Activated CD8-positive, alpha-beta T cell treated with anti-CD3 and anti-CD28 coated beads for 36 hours (primary cell): ENCODE results near the gene TNIK. TPM values are rescaled to one million over a fixed set of nuclear protein-coding genes. Genes with fewer than 3 reads are reported as not detected.
A peak's percentile ranks its signal among the peaks of the same experiment; 100 is the strongest.

Experiments
- ATAC-seq: fragments of 200-7000 bp; cut with Tn5 transposase; one replicate; pipeline ENCODE4 v1.10.0; 2021; ENCODE audit warnings: mild to moderate bottlenecking, moderate library complexity
- CTCF ChIA-PET: fragments of 350-600 bp; sonication (Branson Sonifier 250); formaldehyde crosslinking; loops from one replicate; lab custom pipeline; 2021; ENCODE audit warnings: antibody characterized with exemption; lab: Charles Lee
- POLR2A ChIA-PET: fragments of 350-600 bp; sonication (Branson Sonifier 250); formaldehyde crosslinking; loops from one replicate; lab custom pipeline; 2021; ENCODE audit warnings: antibody characterized with exemption; lab: Charles Lee
- DNase-seq: peaks from one replicate; pipeline ENCODE4 v3.0.0-alpha.2; 2020
- H3K27ac Mint-ChIP-seq: one replicate; pipeline ENCODE4 v1.8.0; 2021; ENCODE audit warnings: mild to moderate bottlenecking, mixed read lengths
- H3K27me3 Mint-ChIP-seq: one replicate; pipeline ENCODE4 v1.8.0; 2021; ENCODE audit warnings: mixed read lengths
- H3K36me3 Mint-ChIP-seq: one replicate; pipeline ENCODE4 v1.8.0; 2021; ENCODE audit warnings: low read depth, mixed read lengths
- H3K4me1 Mint-ChIP-seq: one replicate; pipeline ENCODE4 v1.8.0; 2021; ENCODE audit warnings: low read depth, mixed read lengths
- H3K4me3 Mint-ChIP-seq: one replicate; pipeline ENCODE4 v1.8.0; 2021; ENCODE audit warnings: mild to moderate bottlenecking, moderate library complexity, mixed read lengths
- H3K9me3 Mint-ChIP-seq: one replicate; pipeline ENCODE4 v1.8.0; 2021; ENCODE audit warnings: mixed read lengths
- intact Hi-C: fragments of 100-400 bp; cut with micrococcal nuclease; formaldehyde crosslinking; loops from one replicate; pipeline ENCODE4 v1.10.0; 2022
- total RNA-seq, 2 experiments: library from RNA; stranded (reverse); gene quantifications; one replicate each; pipeline ENCODE4 v1.2.3, GENCODE V29; 2021
- TF ChIP-seq, protein P1 (sequence below): fragments of 200-600 bp; IDR thresholded peaks from one replicate; pipeline ENCODE4 v1.8.0; 2022; ENCODE audit warnings: antibody characterized with exemption, mild to moderate bottlenecking

TNIK gene
- total RNA-seq, 2 experiments from 2014 or later, result 25.1 to 28.8 TPM

DNA sequence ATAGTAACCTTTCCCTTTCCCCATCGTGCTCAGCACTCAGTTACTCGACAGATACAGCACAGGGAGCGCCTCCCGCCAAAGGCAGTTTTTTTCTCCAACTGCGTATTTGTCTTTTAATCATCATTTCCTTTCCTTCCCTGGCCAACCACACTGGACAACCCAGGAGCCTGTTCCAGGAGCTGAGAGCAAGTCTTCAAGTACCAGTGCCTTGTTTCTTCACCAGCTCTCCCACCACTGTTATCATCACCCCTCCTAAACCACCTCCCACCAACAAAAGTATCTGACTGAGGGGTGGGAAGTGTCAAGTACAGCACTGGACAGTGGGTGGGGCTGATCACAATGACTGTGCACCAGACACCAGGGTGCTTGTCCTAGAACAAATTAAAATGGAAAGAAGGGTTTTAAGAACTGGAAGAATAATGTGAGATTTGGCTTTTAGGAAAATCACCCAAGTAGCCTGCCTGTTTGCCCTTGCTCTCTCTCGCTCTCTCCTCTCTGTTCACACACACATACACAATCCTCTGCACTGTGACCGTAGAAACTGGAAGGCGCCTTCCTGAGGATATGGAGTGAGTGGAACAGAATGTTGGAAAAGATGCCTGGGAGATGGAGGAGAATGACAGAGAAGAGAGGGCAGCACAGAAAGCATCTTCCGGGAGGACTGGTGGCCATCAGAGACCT lies 126.3 kb downstream of the TNIK start:
- no peak overlapping the region for H3K4me3 Mint-ChIP-seq
- ATAC-seq, result no peak
- TF ChIP-seq, protein P1, sequence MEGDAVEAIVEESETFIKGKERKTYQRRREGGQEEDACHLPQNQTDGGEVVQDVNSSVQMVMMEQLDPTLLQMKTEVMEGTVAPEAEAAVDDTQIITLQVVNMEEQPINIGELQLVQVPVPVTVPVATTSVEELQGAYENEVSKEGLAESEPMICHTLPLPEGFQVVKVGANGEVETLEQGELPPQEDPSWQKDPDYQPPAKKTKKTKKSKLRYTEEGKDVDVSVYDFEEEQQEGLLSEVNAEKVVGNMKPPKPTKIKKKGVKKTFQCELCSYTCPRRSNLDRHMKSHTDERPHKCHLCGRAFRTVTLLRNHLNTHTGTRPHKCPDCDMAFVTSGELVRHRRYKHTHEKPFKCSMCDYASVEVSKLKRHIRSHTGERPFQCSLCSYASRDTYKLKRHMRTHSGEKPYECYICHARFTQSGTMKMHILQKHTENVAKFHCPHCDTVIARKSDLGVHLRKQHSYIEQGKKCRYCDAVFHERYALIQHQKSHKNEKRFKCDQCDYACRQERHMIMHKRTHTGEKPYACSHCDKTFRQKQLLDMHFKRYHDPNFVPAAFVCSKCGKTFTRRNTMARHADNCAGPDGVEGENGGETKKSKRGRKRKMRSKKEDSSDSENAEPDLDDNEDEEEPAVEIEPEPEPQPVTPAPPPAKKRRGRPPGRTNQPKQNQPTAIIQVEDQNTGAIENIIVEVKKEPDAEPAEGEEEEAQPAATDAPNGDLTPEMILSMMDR, result no peak
- intact Hi-C loops, result no loop called here
- H3K36me3 Mint-ChIP-seq, result peaks cover 3% of the 10 kb centered on the region
- POLR2A ChIA-PET, result no interaction called here
- H3K4me1 Mint-ChIP-seq, result peaks cover 55% of the 10 kb centered on the region
- CTCF ChIA-PET, result interaction anchor here (1.2 kb wide), 1 partner anchor 127 kb away, joined by 3 read pairs; no protein-coding TSS in a partner anchor
- H3K27me3 Mint-ChIP-seq, result no peaks in the 10 kb centered on the region
- no peaks in the 10 kb centered on the region for H3K9me3 Mint-ChIP-seq
- no peak for DNase-seq
- no peak overlapping the region for H3K27ac Mint-ChIP-seq

GRCh38 chr3:171330938-171331337 lies 129.3 kb downstream of the TNIK start:
- H3K4me1 Mint-ChIP-seq, result peaks cover 57% of the 10 kb centered on the region
- POLR2A ChIA-PET, result interaction anchor here (1.3 kb wide), 1 partner anchor 13 kb away, joined by 3 read pairs; no protein-coding TSS in a partner anchor

GRCh38 chr3:171329746-171330145 lies 130.5 kb downstream of the TNIK start:
- ATAC-seq, result no peak
- no peak for DNase-seq
- TF ChIP-seq, protein P1, result no peak
- intact Hi-C loops, result no loop called here
- H3K27ac Mint-ChIP-seq, result no peak overlapping the region
- H3K36me3 Mint-ChIP-seq, result no peaks in the 10 kb centered on the region
- ChIA-PET CTCF (interaction anchor here (0.9 to 2.5 kb wide), 10 partner anchors 8 to 144 kb away, joined by 3 to 5 read pairs (median 4); no protein-coding TSS in a partner anchor), POLR2A (no interaction called here)
- H3K9me3 Mint-ChIP-seq, result no peaks in the 10 kb centered on the region
- peaks cover 54% of the 10 kb centered on the region for H3K4me1 Mint-ChIP-seq
- H3K4me3 Mint-ChIP-seq, result no peak overlapping the region
- H3K27me3 Mint-ChIP-seq, result no peaks in the 10 kb centered on the region

More at GRCh38 chr3:171330938-171331337, 129.3 kb downstream of the TNIK start:
- DNase-seq, result no peak
- CTCF ChIA-PET, result interaction anchor here (1.0 to 1.6 kb wide), 3 partner anchors 15 to 121 kb away, joined by 3 to 4 read pairs (median 3); no protein-coding TSS in a partner anchor
- no peak for ATAC-seq
- H3K9me3 Mint-ChIP-seq, result no peaks in the 10 kb centered on the region
- intact Hi-C loops, result no loop called here
- H3K4me3 Mint-ChIP-seq, result no peak overlapping the region
- H3K27me3 Mint-ChIP-seq, result no peaks in the 10 kb centered on the region
- TF ChIP-seq, protein P1, result no peak
- no peak overlapping the region for H3K27ac Mint-ChIP-seq
- H3K36me3 Mint-ChIP-seq, result no peaks in the 10 kb centered on the region

DNA sequence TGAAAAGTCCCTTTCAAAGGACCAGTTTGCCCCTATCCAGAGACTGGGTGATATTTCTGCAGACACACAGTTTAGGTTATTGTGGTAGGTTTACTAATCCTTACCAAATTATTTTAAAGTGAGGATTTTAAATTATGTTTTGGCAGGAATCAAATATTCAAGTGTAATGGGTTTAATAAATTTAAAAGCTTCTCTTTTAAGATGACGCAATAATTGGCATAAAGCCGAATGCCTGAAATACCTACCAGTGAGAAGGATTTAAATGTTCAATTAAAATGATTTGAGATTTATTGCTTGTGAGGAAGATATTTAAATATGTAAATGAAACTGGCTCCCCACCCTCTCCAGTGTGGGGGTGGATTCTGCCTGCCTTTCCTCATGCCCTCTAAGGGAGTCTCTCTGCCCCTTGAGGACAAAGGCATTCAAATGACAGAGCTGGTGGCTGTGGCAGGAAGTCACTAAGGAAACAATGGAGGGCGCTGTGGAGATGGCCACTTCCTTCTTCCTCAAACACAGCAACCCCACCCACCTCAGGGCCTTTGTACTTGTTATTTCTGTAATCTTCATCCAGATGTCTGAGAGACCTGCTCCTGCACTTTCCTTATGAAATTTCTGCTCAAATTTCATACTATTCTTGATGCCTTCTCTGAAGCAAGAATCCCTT lies 131.7 kb downstream of the TNIK start:
- Mint-ChIP-seq H3K9me3 (peaks cover 3% of the 10 kb centered on the region), H3K27ac (peak overlapping the region; percentile 32), H3K27me3 (no peaks in the 10 kb centered on the region), H3K36me3 (no peaks in the 10 kb centered on the region), H3K4me3 (no peak overlapping the region), H3K4me1 (peaks cover 50% of the 10 kb centered on the region)
- POLR2A ChIA-PET, result interaction anchor here (0.7 kb wide), 1 partner anchor 46 kb away, joined by 3 read pairs; no protein-coding TSS in a partner anchor
- CTCF ChIA-PET, result interaction anchor here (0.8 to 2.5 kb wide), 14 partner anchors 8 to 143 kb away, joined by 3 to 9 read pairs (median 4); no protein-coding TSS in a partner anchor
- TF ChIP-seq, protein P1, result peak; percentile 43
- intact Hi-C loops, result no loop called here
- ATAC-seq, result peak; percentile 93
- DNase-seq, result peak; percentile 75
